ENCODE measurements around the gene BOK.
"Not testable (repeated sequence)": the region's sequence is repeated elsewhere in the genome, so short reads cannot be mapped to it uniquely, and the experiment has no call there.

BOK gene

GRCh38 chr2:241586564-241587264 lies 28.2 kb downstream of the BOK start:
- no peak for TF ChIP-seq CTCF (IDR thresholded peaks at IDR 0.05; ENCODE audit: borderline replicate concordance, insufficient read depth, low read depth, low read length)
- no peak overlapping the region for H3K4me3 ChIP-seq (ENCODE audit: low read depth, low read length)

- not testable (repeated sequence) for H3K4me3 ChIP-seq (ENCODE audit: low read depth, low read length)
Observed at GRCh38 chr2:241589863-241590262, 31.3 kb downstream of the BOK start.

- not testable (repeated sequence) for H3K4me3 ChIP-seq (ENCODE audit: low read depth, low read length)
Observed at GRCh38 chr2:241590496-241591455, 32.2 kb downstream of the BOK start.

GRCh38 chr2:241592126-241592845 lies 33.7 kb downstream of the BOK start:
- H3K4me3 ChIP-seq (ENCODE audit: low read depth, low read length) = no peak overlapping the region
- TF ChIP-seq CTCF (IDR thresholded peaks at IDR 0.05; ENCODE audit: borderline replicate concordance, insufficient read depth, low read depth, low read length) = no peak

GRCh38 chr2:241593271-241593670 lies 34.7 kb downstream of the BOK start:
- no peak for TF ChIP-seq CTCF (IDR thresholded peaks at IDR 0.05; ENCODE audit: borderline replicate concordance, insufficient read depth, low read depth, low read length)
- H3K4me3 ChIP-seq (ENCODE audit: low read depth, low read length) = no peak overlapping the region

GRCh38 chr2:241595600-241596140 lies 37.1 kb downstream of the BOK start:
- no peak overlapping the region for H3K4me3 ChIP-seq (ENCODE audit: low read depth, low read length)
- TF ChIP-seq CTCF (IDR thresholded peaks at IDR 0.05; ENCODE audit: borderline replicate concordance, insufficient read depth, low read depth, low read length) = peak; percentile 32; the same call in 1 of the 2 replicates

- H3K4me3 ChIP-seq (ENCODE audit: low read depth, low read length) = no peak overlapping the region
Observed at GRCh38 chr2:241597561-241597960, 39.0 kb downstream of the BOK start.

More at GRCh38 chr2:241597561-241597960, 39.0 kb downstream of the BOK start:
- no peak for TF ChIP-seq CTCF (IDR thresholded peaks at IDR 0.05; ENCODE audit: borderline replicate concordance, insufficient read depth, low read depth, low read length)
